ENCODE measurements around the gene RBMS3. TPM values are rescaled to one million over a fixed set of nuclear protein-coding genes. Genes with fewer than 3 reads are reported as not detected.

Gene RBMS3
- total RNA-seq, 1 experiment from 2014 or later: 0.42 TPM

DNA sequence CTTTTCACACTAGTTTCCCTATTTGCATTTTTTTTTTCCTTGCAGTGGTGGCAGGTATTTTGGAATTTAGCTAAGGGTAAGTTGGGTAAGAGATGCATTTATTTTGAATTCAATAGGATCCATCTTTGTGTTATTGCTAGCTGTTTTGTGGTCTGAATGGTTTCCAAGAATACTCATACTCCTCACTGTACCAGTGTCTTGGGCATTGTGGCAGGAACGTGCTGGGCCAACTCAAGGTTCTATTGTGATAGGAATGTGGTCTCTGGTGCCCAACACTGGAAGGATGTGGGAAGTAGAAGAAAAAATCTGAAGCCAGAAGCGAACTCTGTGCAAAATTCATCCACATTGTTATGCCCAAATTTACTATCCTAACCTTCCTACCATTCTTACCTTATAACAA is 135.6 kb downstream of the RBMS3 start:
- CTCF ChIA-PET: no interaction called here

More for the DNA sequence above, 135.6 kb downstream of the RBMS3 start:
- Histone ChIP-seq H3K9me3 (ENCODE audit: control insufficient read depth in 1 of 2, insufficient read depth in 1 of 2, low read depth in 1 of 2, low read length in 2 of 2) (no peaks in the 10 kb centered on the region), H3K79me2 (ENCODE audit: insufficient read depth, low read length) (no peaks in the 10 kb centered on the region), H3K27ac (ENCODE audit: low read depth, low read length) (no peak overlapping the region), H3K4me2 (ENCODE audit: low read length) (no peak overlapping the region), H3K27me3 (ENCODE audit: insufficient read depth, low read length) (no peaks in the 10 kb centered on the region), H3K36me3 (ENCODE audit: control insufficient read depth in 1 of 2, insufficient read depth in 2 of 2, low read length in 2 of 2) (no peaks in the 10 kb centered on the region), H3K9me2 (ENCODE audit: insufficient read depth) (no peaks in the 10 kb centered on the region), H3K9ac (ENCODE audit: low read length) (no peak overlapping the region), H2AFZ (ENCODE audit: low read depth, low read length, poor library complexity, severe bottlenecking) (no peak overlapping the region), H3K4me1 (ENCODE audit: control insufficient read depth in 1 of 2, insufficient read depth in 2 of 2, low read length in 2 of 2) (no peaks in the 10 kb centered on the region), H3K4me3 (replicated peaks in 1 of 2; ENCODE audit: low read depth in 1 of 2, low read length in 2 of 2) (no peak overlapping the region), H4K20me1 (ENCODE audit: insufficient read depth) (no peaks in the 10 kb centered on the region)
- DNase-seq (ENCODE audit: low read depth, low spot score) (no peak), ATAC-seq (no peak)
- no peak for TF ChIP-seq CBX3 (IDR thresholded peaks at IDR 0.05; ENCODE audit: low read depth)
- no peak for TF ChIP-seq RAD21 (IDR thresholded peaks at IDR 0.05; ENCODE audit: low read depth)
- TF ChIP-seq FOSL1 (IDR thresholded peaks at IDR 0.05; ENCODE audit: low read depth): no peak
- TF ChIP-seq, protein P1, sequence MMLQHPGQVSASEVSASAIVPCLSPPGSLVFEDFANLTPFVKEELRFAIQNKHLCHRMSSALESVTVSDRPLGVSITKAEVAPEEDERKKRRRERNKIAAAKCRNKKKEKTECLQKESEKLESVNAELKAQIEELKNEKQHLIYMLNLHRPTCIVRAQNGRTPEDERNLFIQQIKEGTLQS (IDR thresholded peaks at IDR 0.05): no peak
- no peak for TF ChIP-seq POLR2AphosphoS5 (IDR thresholded peaks at IDR 0.05; ENCODE audit: low read depth, low read length)
- TF ChIP-seq, protein P2, sequence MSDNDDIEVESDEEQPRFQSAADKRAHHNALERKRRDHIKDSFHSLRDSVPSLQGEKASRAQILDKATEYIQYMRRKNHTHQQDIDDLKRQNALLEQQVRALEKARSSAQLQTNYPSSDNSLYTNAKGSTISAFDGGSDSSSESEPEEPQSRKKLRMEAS (IDR thresholded peaks at IDR 0.05): no peak
- no peak for TF ChIP-seq EZH2phosphoT487 (IDR thresholded peaks at IDR 0.05; ENCODE audit: borderline replicate concordance)
- TF ChIP-seq ZNF274 (IDR thresholded peaks at IDR 0.05; ENCODE audit: low read depth, low read length): no peak
- TF ChIP-seq, protein P3, sequence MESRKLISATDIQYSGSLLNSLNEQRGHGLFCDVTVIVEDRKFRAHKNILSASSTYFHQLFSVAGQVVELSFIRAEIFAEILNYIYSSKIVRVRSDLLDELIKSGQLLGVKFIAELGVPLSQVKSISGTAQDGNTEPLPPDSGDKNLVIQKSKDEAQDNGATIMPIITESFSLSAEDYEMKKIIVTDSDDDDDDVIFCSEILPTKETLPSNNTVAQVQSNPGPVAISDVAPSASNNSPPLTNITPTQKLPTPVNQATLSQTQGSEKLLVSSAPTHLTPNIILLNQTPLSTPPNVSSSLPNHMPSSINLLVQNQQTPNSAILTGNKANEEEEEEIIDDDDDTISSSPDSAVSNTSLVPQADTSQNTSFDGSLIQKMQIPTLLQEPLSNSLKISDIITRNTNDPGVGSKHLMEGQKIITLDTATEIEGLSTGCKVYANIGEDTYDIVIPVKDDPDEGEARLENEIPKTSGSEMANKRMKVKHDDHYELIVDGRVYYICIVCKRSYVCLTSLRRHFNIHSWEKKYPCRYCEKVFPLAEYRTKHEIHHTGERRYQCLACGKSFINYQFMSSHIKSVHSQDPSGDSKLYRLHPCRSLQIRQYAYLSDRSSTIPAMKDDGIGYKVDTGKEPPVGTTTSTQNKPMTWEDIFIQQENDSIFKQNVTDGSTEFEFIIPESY (IDR thresholded peaks at IDR 0.05; ENCODE audit: extremely low read depth, insufficient replicate concordance, low read length): no peak
- TF ChIP-seq SIN3A (IDR thresholded peaks at IDR 0.05; ENCODE audit: low read depth): no peak
- TF ChIP-seq EGR1 (IDR thresholded peaks at IDR 0.05; ENCODE audit: low read depth): no peak
- no peak for TF ChIP-seq ELF1 (IDR thresholded peaks at IDR 0.05; ENCODE audit: borderline replicate concordance, low read depth)
- TF ChIP-seq POLR2A (IDR thresholded peaks at IDR 0.05; ENCODE audit: borderline replicate concordance, extremely low read depth, insufficient read depth, insufficient read length): no peak
- ChIA-PET RAD21 (ENCODE audit: low non-redundant PET in 1 of 2, low total read pairs in 2 of 2, uncharacterized antibody in 2 of 2, unreplicated experiment in 2 of 2) (no interaction called here), POLR2A (no interaction called here)
- intact Hi-C loops (cut with micrococcal nuclease): no loop called here
- no TSS peak for BruUV-seq (replicated peaks)

Data from HCT116 (cell line).